NCI-H1417 treated with DMSO at 0.1 percent for 48 hours (cell line): ENCODE results near the gene TAGLN3.
A peak's percentile ranks its signal among the peaks of the same experiment; 100 is the strongest.

ENCODE experiments used
- DNase-seq: peaks from one replicate; lab custom pipeline; 2025; lab: John Stamatoyannopoulos, UW

The TAGLN3 gene

GRCh38 chr3:111978583-111979433, 19.9 kb upstream of the TAGLN3 start, which contains the start of gene ABHD10:
TSS of gene ABHD10 (plus strand) at chr3:111979026. CDS start at chr3:111979062, 36 bp downstream.
- DNase-seq: peak; percentile 96

- no peak for DNase-seq
These were observed 19.2 kb upstream of the TAGLN3 start for GRCh38 chr3:111979434-111980038.

GRCh38 chr3:111980716-111981456, 17.8 kb upstream of the TAGLN3 start:
- no peak for DNase-seq

- no peak for DNase-seq
These were observed 17.3 kb upstream of the TAGLN3 start for GRCh38 chr3:111981457-111981763.

- no peak for DNase-seq
These were observed 14.0 kb upstream of the TAGLN3 start for GRCh38 chr3:111984636-111985298.

- no peak for DNase-seq
These were observed 11.9 kb upstream of the TAGLN3 start for GRCh38 chr3:111986800-111987199.

GRCh38 chr3:111989061-111989678, 9.6 kb upstream of the TAGLN3 start:
- peak; percentile 46 for DNase-seq

GRCh38 chr3:111993038-111993437, 5.7 kb upstream of the TAGLN3 start:
- no peak for DNase-seq

- peak; percentile 38 for DNase-seq
These were observed 982 bp downstream of the TAGLN3 start for GRCh38 chr3:111999484-112000324.

GRCh38 chr3:112000367-112000771, 1.6 kb downstream of the TAGLN3 start:
- DNase-seq: no peak

GRCh38 chr3:112000966-112001365, 2.2 kb downstream of the TAGLN3 start:
- DNase-seq: peak; percentile 67

- DNase-seq: no peak
These were observed 2.8 kb downstream of the TAGLN3 start for GRCh38 chr3:112001526-112001925.

GRCh38 chr3:112002096-112002971, 3.6 kb downstream of the TAGLN3 start:
- DNase-seq: no peak

GRCh38 chr3:112003321-112004080, 4.8 kb downstream of the TAGLN3 start:
- no peak for DNase-seq

- DNase-seq: no peak
These were observed 5.5 kb downstream of the TAGLN3 start for GRCh38 chr3:112004187-112004586.

- DNase-seq: no peak
These were observed 5.9 kb downstream of the TAGLN3 start for GRCh38 chr3:112004669-112005068.

GRCh38 chr3:112005091-112005672, 6.5 kb downstream of the TAGLN3 start:
- DNase-seq: no peak

- no peak for DNase-seq
These were observed 8.9 kb downstream of the TAGLN3 start for GRCh38 chr3:112007633-112008032.

- no peak for DNase-seq
These were observed 10.9 kb downstream of the TAGLN3 start for GRCh38 chr3:112009670-112010069.
